MCF 10A (cell line): ENCODE measurements around the gene LPP. TPM values are rescaled to one million over a fixed set of nuclear protein-coding genes. Genes with fewer than 3 reads are reported as not detected.

Experiments used
- BruUV-seq: library from RNA; stranded (reverse); fragments of 400-500 nt; replicated peaks from 2 replicates; lab custom pipeline; 2021; lab: Mats Ljungman, UMichigan
- CTCF ChIA-PET: fragments of 300-600 bp; sonication (Branson Sonifier 250); formaldehyde crosslinking; extraction: SDS; loops from one replicate; lab custom pipeline; 2021; ENCODE audit warnings: antibody characterized with exemption, inconsistent platforms; lab: Yijun Ruan, JAX
- POLR2A ChIA-PET: fragments of 300-600, 350-650 bp; sonication (Branson Sonifier 250); formaldehyde crosslinking; extraction: SDS; loops from one replicate; lab custom pipeline; 2020; ENCODE audit warnings: antibody characterized with exemption, inconsistent platforms; lab: Yijun Ruan, JAX
- DNase-seq: peaks from one replicate; pipeline ENCODE4 v3.0.0-alpha.2; 2018; ENCODE audit not compliant: unreplicated experiment
- H3K27ac Mint-ChIP-seq: one replicate; pipeline ENCODE4 v1.8.0; 2022; ENCODE audit warnings: mild to moderate bottlenecking, low read depth, mixed read lengths; ENCODE audit not compliant: unreplicated experiment
- H3K27me3 Mint-ChIP-seq: one replicate; pipeline ENCODE4 v1.8.0; 2022; ENCODE audit warnings: mixed read lengths; ENCODE audit not compliant: insufficient read depth, unreplicated experiment
- H3K36me3 Mint-ChIP-seq: one replicate; pipeline ENCODE4 v1.8.0; 2022; ENCODE audit warnings: mild to moderate bottlenecking, moderate library complexity, mixed read lengths; ENCODE audit not compliant: insufficient read depth, unreplicated experiment
- H3K4me1 Mint-ChIP-seq: one replicate; pipeline ENCODE4 v1.8.0; 2022; ENCODE audit warnings: mixed read lengths; ENCODE audit not compliant: insufficient read depth, unreplicated experiment
- H3K4me3 Mint-ChIP-seq: one replicate; pipeline ENCODE4 v1.8.0; 2022; ENCODE audit warnings: mild to moderate bottlenecking, moderate library complexity, mixed read lengths; ENCODE audit not compliant: unreplicated experiment
- H3K9me3 Mint-ChIP-seq: one replicate; pipeline ENCODE4 v1.8.0; 2022; ENCODE audit warnings: mixed read lengths; ENCODE audit not compliant: unreplicated experiment
- CTCF ChIP-seq: fragments of 200-600 bp; IDR thresholded peaks from one replicate; pipeline ENCODE4 v1.8.0; 2022; ENCODE audit warnings: antibody characterized with exemption, mild to moderate bottlenecking; ENCODE audit not compliant: unreplicated experiment
- intact Hi-C: fragments of 100-400 bp; cut with micrococcal nuclease; formaldehyde crosslinking; loops from 2 replicates; pipeline ENCODE4 v1.14.1; 2022
- total RNA-seq: library from RNA; stranded (reverse); gene quantifications from 2 replicates; pipeline ENCODE4 v1.2.3, GENCODE V29; 2022

The LPP gene
- total RNA-seq, 1 experiment from 2014 or later = 117 TPM

- H3K4me3 Mint-ChIP-seq = no peak overlapping the region
- no peaks in the 10 kb centered on the region for H3K9me3 Mint-ChIP-seq
- ChIA-PET CTCF (interaction anchor here (1.4 kb wide), 1 partner anchor 9 kb away, joined by 5 read pairs; no protein-coding TSS in a partner anchor), POLR2A (interaction anchor here (0.6 kb wide), 1 partner anchor 161 kb away, joined by 3 read pairs; no protein-coding TSS in a partner anchor)
- H3K27ac Mint-ChIP-seq = no peak overlapping the region
- DNase-seq = no peak
- no peak for TF ChIP-seq CTCF
- intact Hi-C loops = no loop called here
- H3K36me3 Mint-ChIP-seq = peaks cover 16% of the 10 kb centered on the region
- BruUV-seq = no TSS peak
- H3K4me1 Mint-ChIP-seq = peaks cover 6% of the 10 kb centered on the region
- no peaks in the 10 kb centered on the region for H3K27me3 Mint-ChIP-seq
Observed at GRCh38 chr3:188890572-188891270, 736.8 kb downstream of the LPP start.

- CTCF ChIA-PET = interaction anchor here (0.6 to 2.6 kb wide), 3 partner anchors 10 to 1159 kb away, joined by 3 to 13 read pairs (median 5); no protein-coding TSS in a partner anchor
- DNase-seq = peak; percentile 49
- TF ChIP-seq CTCF = no peak
- Mint-ChIP-seq H3K27ac (peak overlapping the region; percentile 80), H3K9me3 (no peaks in the 10 kb centered on the region), H3K27me3 (no peaks in the 10 kb centered on the region), H3K36me3 (peaks cover 7% of the 10 kb centered on the region), H3K4me3 (peak overlapping the region; percentile 12), H3K4me1 (peaks cover 46% of the 10 kb centered on the region)
- BruUV-seq = no TSS peak
- intact Hi-C loops = loop anchor here (1.0 kb wide), 1 partner anchor 47 kb away; no protein-coding TSS in a partner anchor
- POLR2A ChIA-PET = interaction anchor here (0.6 to 3.3 kb wide), 20 partner anchors 12 to 1162 kb away, joined by 3 to 26 read pairs (median 4); partner anchors contain the start of genes BCL6 and LPP
Observed at GRCh38 chr3:188899881-188900280, 745.9 kb downstream of the LPP start.

- DNase-seq = peak; percentile 87
- H3K36me3 Mint-ChIP-seq = peaks cover 7% of the 10 kb centered on the region
- peak overlapping the region; percentile 12 for H3K4me3 Mint-ChIP-seq
- intact Hi-C loops = loop anchor here (1.0 kb wide), 1 partner anchor 47 kb away; no protein-coding TSS in a partner anchor
- BruUV-seq = TSS peak; percentile 73
- H3K27ac Mint-ChIP-seq = peak overlapping the region; percentile 80
- H3K4me1 Mint-ChIP-seq = peaks cover 52% of the 10 kb centered on the region
- POLR2A ChIA-PET = interaction anchor here (0.6 to 3.3 kb wide), 29 partner anchors 8 to 1163 kb away, joined by 3 to 26 read pairs (median 4); partner anchors contain the start of gene LPP
- no peaks in the 10 kb centered on the region for H3K27me3 Mint-ChIP-seq
- no peaks in the 10 kb centered on the region for H3K9me3 Mint-ChIP-seq
- CTCF ChIA-PET = interaction anchor here (0.6 to 2.6 kb wide), 5 partner anchors 11 to 1160 kb away, joined by 3 to 13 read pairs (median 3); no protein-coding TSS in a partner anchor
- no peak for TF ChIP-seq CTCF
Observed at GRCh38 chr3:188900421-188900951, 746.5 kb downstream of the LPP start.

- no peak for DNase-seq
- Mint-ChIP-seq H3K4me3 (no peak overlapping the region), H3K36me3 (peaks cover 7% of the 10 kb centered on the region), H3K27me3 (no peaks in the 10 kb centered on the region), H3K27ac (peak overlapping the region; percentile 80), H3K4me1 (peaks cover 54% of the 10 kb centered on the region), H3K9me3 (no peaks in the 10 kb centered on the region)
- BruUV-seq = no TSS peak
- ChIA-PET CTCF (interaction anchor here (0.6 to 2.6 kb wide), 3 partner anchors 34 to 1160 kb away, joined by 3 to 13 read pairs (median 4); no protein-coding TSS in a partner anchor), POLR2A (interaction anchor here (0.7 to 3.3 kb wide), 24 partner anchors 9 to 1163 kb away, joined by 3 to 26 read pairs (median 5); partner anchors contain the start of gene LPP)
- intact Hi-C loops = no loop called here
- TF ChIP-seq CTCF = no peak
Observed at GRCh38 chr3:188901126-188901525, 747.2 kb downstream of the LPP start.
